Measurements from ENCODE around the gene LMF1.

LMF1 gene

GRCh38 chr16:856811-857210 is 114.0 kb downstream of the LMF1 start:
- no peaks in the 10 kb centered on the region for H3F3A ChIP-seq (ENCODE audit: insufficient read depth)
- no peaks in the 10 kb centered on the region for H4K20me1 ChIP-seq (ENCODE audit: low read depth, low read length)
- H3K9ac ChIP-seq (ENCODE audit: low read length): no peak overlapping the region
- H2AFZ ChIP-seq (ENCODE audit: low read depth, low read length, severe bottlenecking): no peak overlapping the region
- no peak overlapping the region for H3K27ac ChIP-seq (ENCODE audit: low read depth, low read length)
- no peak overlapping the region for H3K4me3 ChIP-seq (ENCODE audit: insufficient read depth, low read length, poor library complexity, severe bottlenecking)
- no peaks in the 10 kb centered on the region for H3K27me3 ChIP-seq (ENCODE audit: low read length)
- no peak for TF ChIP-seq CTCF (IDR thresholded peaks at IDR 0.05; ENCODE audit: insufficient read depth, low read length, poor library complexity, severe bottlenecking)
- TF ChIP-seq EZH2phosphoT487 (conservative IDR thresholded peaks at IDR 0.05; ENCODE audit: low read length): no peak
- no peaks in the 10 kb centered on the region for H3K36me3 ChIP-seq (ENCODE audit: low read length)
- H3K9me3 ChIP-seq (ENCODE audit: insufficient read depth, low read length): no peaks in the 10 kb centered on the region
- H3K79me2 ChIP-seq (ENCODE audit: insufficient read depth, low read length): no peaks in the 10 kb centered on the region
- no peaks in the 10 kb centered on the region for H3K9me2 ChIP-seq (replicated peaks; ENCODE audit: insufficient read depth, low read length)
- no peak overlapping the region for H3K4me2 ChIP-seq (ENCODE audit: low read depth, low read length, poor library complexity, severe bottlenecking)

DNA sequence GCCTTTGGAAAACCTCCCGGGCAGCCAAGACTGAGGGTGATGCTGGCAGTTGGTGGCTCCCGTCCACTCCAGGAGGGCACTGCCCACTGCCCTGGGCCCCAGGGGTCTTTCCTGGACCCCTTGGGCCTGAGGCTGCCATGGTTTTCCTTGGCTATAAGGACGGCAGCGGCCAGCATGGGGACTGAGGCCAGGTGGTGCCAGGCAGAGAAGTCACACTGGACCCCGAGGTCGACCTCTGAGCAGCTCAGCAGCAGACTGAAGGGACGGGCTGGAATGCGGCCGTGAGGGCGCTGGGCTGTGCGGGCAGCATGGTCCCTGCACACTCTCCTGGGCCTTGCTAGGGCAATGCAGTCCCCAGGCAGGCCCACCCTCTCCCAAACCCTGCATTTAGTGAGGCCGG is 114.7 kb downstream of the LMF1 start:
- H2AFZ ChIP-seq (ENCODE audit: low read depth, low read length, severe bottlenecking): no peak overlapping the region
- no peaks in the 10 kb centered on the region for H4K20me1 ChIP-seq (ENCODE audit: low read depth, low read length)
- H3K4me2 ChIP-seq (ENCODE audit: low read depth, low read length, poor library complexity, severe bottlenecking): no peak overlapping the region
- H3K36me3 ChIP-seq (ENCODE audit: low read length): no peaks in the 10 kb centered on the region
- H3K27me3 ChIP-seq (ENCODE audit: low read length): no peaks in the 10 kb centered on the region
- no peaks in the 10 kb centered on the region for H3F3A ChIP-seq (ENCODE audit: insufficient read depth)
- H3K9ac ChIP-seq (ENCODE audit: low read length): no peak overlapping the region
- TF ChIP-seq EZH2phosphoT487 (conservative IDR thresholded peaks at IDR 0.05; ENCODE audit: low read length): no peak
- no peak for TF ChIP-seq CTCF (IDR thresholded peaks at IDR 0.05; ENCODE audit: insufficient read depth, low read length, poor library complexity, severe bottlenecking)
- no peaks in the 10 kb centered on the region for H3K79me2 ChIP-seq (ENCODE audit: insufficient read depth, low read length)
- H3K9me3 ChIP-seq (ENCODE audit: insufficient read depth, low read length): no peaks in the 10 kb centered on the region
- no peak overlapping the region for H3K27ac ChIP-seq (ENCODE audit: low read depth, low read length)
- H3K4me3 ChIP-seq (ENCODE audit: insufficient read depth, low read length, poor library complexity, severe bottlenecking): no peak overlapping the region
- H3K9me2 ChIP-seq (replicated peaks; ENCODE audit: insufficient read depth, low read length): no peaks in the 10 kb centered on the region

DNA sequence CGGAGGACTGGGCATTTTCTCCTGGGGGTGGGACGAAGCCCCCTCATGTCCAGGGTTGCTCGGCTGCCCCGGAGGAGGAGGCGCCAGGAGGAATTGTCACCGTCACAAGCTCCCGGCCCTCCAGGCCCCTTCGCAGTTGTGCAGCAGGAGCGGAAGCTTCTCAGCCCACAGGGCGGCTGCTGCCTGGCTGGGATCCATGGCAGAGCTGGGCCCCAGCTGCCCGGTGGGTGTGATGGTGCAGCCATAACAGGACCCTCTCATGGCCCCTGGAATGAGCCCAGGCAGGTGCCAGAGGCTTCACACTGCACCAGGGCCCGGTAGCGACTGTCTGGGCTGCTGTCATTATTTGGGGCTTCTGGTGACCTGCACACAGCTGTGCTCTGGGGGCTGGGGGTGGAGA is 115.3 kb downstream of the LMF1 start:
- Histone ChIP-seq H3K79me2 (ENCODE audit: insufficient read depth, low read length) (no peaks in the 10 kb centered on the region), H4K20me1 (ENCODE audit: low read depth, low read length) (no peaks in the 10 kb centered on the region), H3K27ac (ENCODE audit: low read depth, low read length) (no peak overlapping the region), H3K36me3 (ENCODE audit: low read length) (no peaks in the 10 kb centered on the region), H2AFZ (ENCODE audit: low read depth, low read length, severe bottlenecking) (no peak overlapping the region), H3K4me2 (ENCODE audit: low read depth, low read length, poor library complexity, severe bottlenecking) (no peak overlapping the region), H3K9me3 (ENCODE audit: insufficient read depth, low read length) (no peaks in the 10 kb centered on the region), H3K4me3 (ENCODE audit: insufficient read depth, low read length, poor library complexity, severe bottlenecking) (no peak overlapping the region), H3K9ac (ENCODE audit: low read length) (no peak overlapping the region), H3K9me2 (replicated peaks; ENCODE audit: insufficient read depth, low read length) (no peaks in the 10 kb centered on the region), H3K27me3 (ENCODE audit: low read length) (no peaks in the 10 kb centered on the region), H3F3A (ENCODE audit: insufficient read depth) (no peaks in the 10 kb centered on the region)
- TF ChIP-seq CTCF (IDR thresholded peaks at IDR 0.05; ENCODE audit: insufficient read depth, low read length, poor library complexity, severe bottlenecking) (no peak), EZH2phosphoT487 (conservative IDR thresholded peaks at IDR 0.05; ENCODE audit: low read length) (no peak)

Data from SU-DHL-6 (cell line).